Mucosa of rectum (tissue), 2 donors: ENCODE data around the gene ANO10.
"Not testable (repeated sequence)": the region's sequence is repeated elsewhere in the genome, so short reads cannot be mapped to it uniquely, and the experiment has no call there.

Experiments
- H3K27ac ChIP-seq, 2 donors: one replicate each; pipeline ENCODE4 v1.7.0; 2013; ENCODE audit warnings: inconsistent platforms in 2 of 2, low read depth in 2 of 2, low read length in 2 of 2
- H3K27me3 ChIP-seq, 2 donors: one replicate each; pipeline ENCODE4 v1.7.0; 2013; ENCODE audit warnings: low read length in 2 of 2; ENCODE audit not compliant: control insufficient read depth in 2 of 2, insufficient read depth in 2 of 2
- H3K36me3 ChIP-seq, 2 donors: one replicate each; pipeline ENCODE4 v1.7.0; 2013; ENCODE audit warnings: low read length in 2 of 2; ENCODE audit not compliant: control insufficient read depth in 2 of 2, insufficient read depth in 2 of 2
- H3K4me1 ChIP-seq, 2 donors: one replicate each; pipeline ENCODE4 v1.7.0; 2013; ENCODE audit warnings: low read length in 2 of 2, mild to moderate bottlenecking in 1 of 2; ENCODE audit not compliant: control insufficient read depth in 2 of 2, insufficient read depth in 2 of 2
- H3K4me3 ChIP-seq, 2 donors: one replicate each; pipeline ENCODE4 v1.7.0; 2013; ENCODE audit warnings: low read length in 2 of 2
- H3K9ac ChIP-seq, 2 donors: one replicate each; pipeline ENCODE4 v1.7.0; 2013; ENCODE audit warnings: low read length in 2 of 2, low read depth in 1 of 2, mild to moderate bottlenecking in 1 of 2
- H3K9me3 ChIP-seq, 2 donors: one replicate each; pipeline ENCODE4 v1.7.0; 2013; ENCODE audit warnings: low read length in 2 of 2; ENCODE audit not compliant: control insufficient read depth in 2 of 2
- donor health status: healthy.
- donor health status: Normal muscosa, but diverticular disease.

The ANO10 gene

GRCh38 chr3:43544277-43544676, 77.5 kb downstream of the ANO10 start:
- H3K9me3 ChIP-seq, H3K4me3 ChIP-seq, H3K36me3 ChIP-seq, H3K4me1 ChIP-seq, H3K27ac ChIP-seq, H3K27me3 ChIP-seq, H3K9ac ChIP-seq: not testable (repeated sequence)

- Histone ChIP-seq H3K9ac (no peak overlapping the region), H3K4me3 (no peak overlapping the region), H3K27ac (no peak overlapping the region), H3K9me3 (no peaks in the 10 kb centered on the region), H3K27me3 (no peaks in the 10 kb centered on the region), H3K4me1 (no peaks in the 10 kb centered on the region), H3K36me3 (no peaks in the 10 kb centered on the region)
Measured at GRCh38 chr3:43542328-43543043, 79.3 kb downstream of the ANO10 start.

- no peaks in the 10 kb centered on the region for H3K36me3 ChIP-seq
- H3K9ac ChIP-seq: no peak overlapping the region
Measured at GRCh38 chr3:43540624-43541023, 81.2 kb downstream of the ANO10 start.

GRCh38 chr3:43539321-43539720, 82.5 kb downstream of the ANO10 start:
- Histone ChIP-seq H3K27me3 (no peaks in the 10 kb centered on the region), H3K9ac (no peak overlapping the region), H3K36me3 (no peaks in the 10 kb centered on the region), H3K9me3 (no peaks in the 10 kb centered on the region), H3K4me3 (no peak overlapping the region), H3K4me1 (no peaks in the 10 kb centered on the region), H3K27ac (no peak overlapping the region)

More at GRCh38 chr3:43540624-43541023, 81.2 kb downstream of the ANO10 start:
- Histone ChIP-seq H3K4me1 (no peaks in the 10 kb centered on the region), H3K9me3 (no peaks in the 10 kb centered on the region), H3K27me3 (no peaks in the 10 kb centered on the region), H3K27ac (no peak overlapping the region), H3K4me3 (no peak overlapping the region)

GRCh38 chr3:43537225-43537624, 84.6 kb downstream of the ANO10 start:
- Histone ChIP-seq H3K9ac (no peak overlapping the region), H3K36me3 (no peaks in the 10 kb centered on the region), H3K4me3 (no peak overlapping the region), H3K27me3 (no peaks in the 10 kb centered on the region), H3K9me3 (no peaks in the 10 kb centered on the region), H3K27ac (no peak overlapping the region), H3K4me1 (no peaks in the 10 kb centered on the region)

GRCh38 chr3:43534675-43535074, 87.1 kb downstream of the ANO10 start:
- no peaks in the 10 kb centered on the region for H3K36me3 ChIP-seq
- no peaks in the 10 kb centered on the region for H3K4me1 ChIP-seq
- H3K9ac ChIP-seq: no peak overlapping the region
- H3K9me3 ChIP-seq: no peaks in the 10 kb centered on the region
- H3K27ac ChIP-seq: no peak overlapping the region
- H3K4me3 ChIP-seq: no peak overlapping the region
- no peaks in the 10 kb centered on the region for H3K27me3 ChIP-seq

- H3K9me3 ChIP-seq: no peaks in the 10 kb centered on the region
- no peak overlapping the region for H3K4me3 ChIP-seq
- H3K9ac ChIP-seq: no peak overlapping the region
- H3K27ac ChIP-seq: no peak overlapping the region
- H3K27me3 ChIP-seq: no peaks in the 10 kb centered on the region
- no peaks in the 10 kb centered on the region for H3K4me1 ChIP-seq
- no peaks in the 10 kb centered on the region for H3K36me3 ChIP-seq
Measured at GRCh38 chr3:43533009-43533408, 88.8 kb downstream of the ANO10 start.

- H3K4me1 ChIP-seq: no peaks in the 10 kb centered on the region
- no peaks in the 10 kb centered on the region for H3K27me3 ChIP-seq
- H3K36me3 ChIP-seq: no peaks in the 10 kb centered on the region
- H3K27ac ChIP-seq: no peak overlapping the region
- no peak overlapping the region for H3K9ac ChIP-seq
- H3K4me3 ChIP-seq: no peak overlapping the region
- H3K9me3 ChIP-seq: no peaks in the 10 kb centered on the region
Measured at GRCh38 chr3:43531835-43532234, 90.0 kb downstream of the ANO10 start.

GRCh38 chr3:43528498-43529099, 93.2 kb downstream of the ANO10 start:
- peaks cover 0 to 2% of the 10 kb centered on the region in 2 donors for H3K36me3 ChIP-seq
- no peaks in the 10 kb centered on the region for H3K27me3 ChIP-seq
- no peak overlapping the region for H3K9ac ChIP-seq
- no peak overlapping the region for H3K4me3 ChIP-seq
- H3K9me3 ChIP-seq: no peaks in the 10 kb centered on the region
- no peak overlapping the region for H3K27ac ChIP-seq
- no peaks in the 10 kb centered on the region for H3K4me1 ChIP-seq

- Histone ChIP-seq H3K9ac (no peak overlapping the region), H3K27ac (no peak overlapping the region), H3K4me1 (no peaks in the 10 kb centered on the region), H3K27me3 (no peaks in the 10 kb centered on the region), H3K4me3 (no peak overlapping the region), H3K9me3 (no peaks in the 10 kb centered on the region), H3K36me3 (peaks cover 0 to 2% of the 10 kb centered on the region in 2 donors)
Measured at GRCh38 chr3:43526956-43527355, 94.9 kb downstream of the ANO10 start.
